ENCODE data around the gene KIFAP3. TPM values are rescaled to one million over a fixed set of nuclear protein-coding genes. Genes with fewer than 3 reads are reported as not detected.
"Not testable (repeated sequence)": the region's sequence is repeated elsewhere in the genome, so short reads cannot be mapped to it uniquely, and the experiment has no call there.

Gene KIFAP3
- total RNA-seq, 1 experiment from 2014 or later, result 20.0 TPM

GRCh38 chr1:170078610-170079189, 4.2 kb upstream of the KIFAP3 start:
- ATAC-seq (no peak), DNase-seq (ENCODE audit: low read depth, low spot score) (no peak)
- in situ Hi-C loops (cut with HindIII; ENCODE audit: low pct_unique_long_range_greater_than_20kb, low sequenced_read_pairs), result no loop called here
- H3K4me1 ChIP-seq (ENCODE audit: control insufficient read depth, insufficient read depth, low read length), result peaks cover 6% of the 10 kb centered on the region
- ChIA-PET POLR2A (no interaction called here), CTCF (no interaction called here)
- H3K9me3 ChIP-seq (ENCODE audit: control insufficient read depth, insufficient read depth, low read depth, low read length), result peaks cover 7% of the 10 kb centered on the region; the same call in 1 of the 2 replicates
- no peaks in the 10 kb centered on the region for H3K27me3 ChIP-seq (ENCODE audit: control insufficient read depth, insufficient read depth, low read length)
- no peak overlapping the region for H3K27ac ChIP-seq (ENCODE audit: low read length)
- no TSS peak for BruUV-seq (replicated peaks)
- H3K4me3 ChIP-seq (ENCODE audit: low read depth in 2 of 2, low read length in 2 of 2), result no peak overlapping the region
- TF ChIP-seq, protein P1, sequence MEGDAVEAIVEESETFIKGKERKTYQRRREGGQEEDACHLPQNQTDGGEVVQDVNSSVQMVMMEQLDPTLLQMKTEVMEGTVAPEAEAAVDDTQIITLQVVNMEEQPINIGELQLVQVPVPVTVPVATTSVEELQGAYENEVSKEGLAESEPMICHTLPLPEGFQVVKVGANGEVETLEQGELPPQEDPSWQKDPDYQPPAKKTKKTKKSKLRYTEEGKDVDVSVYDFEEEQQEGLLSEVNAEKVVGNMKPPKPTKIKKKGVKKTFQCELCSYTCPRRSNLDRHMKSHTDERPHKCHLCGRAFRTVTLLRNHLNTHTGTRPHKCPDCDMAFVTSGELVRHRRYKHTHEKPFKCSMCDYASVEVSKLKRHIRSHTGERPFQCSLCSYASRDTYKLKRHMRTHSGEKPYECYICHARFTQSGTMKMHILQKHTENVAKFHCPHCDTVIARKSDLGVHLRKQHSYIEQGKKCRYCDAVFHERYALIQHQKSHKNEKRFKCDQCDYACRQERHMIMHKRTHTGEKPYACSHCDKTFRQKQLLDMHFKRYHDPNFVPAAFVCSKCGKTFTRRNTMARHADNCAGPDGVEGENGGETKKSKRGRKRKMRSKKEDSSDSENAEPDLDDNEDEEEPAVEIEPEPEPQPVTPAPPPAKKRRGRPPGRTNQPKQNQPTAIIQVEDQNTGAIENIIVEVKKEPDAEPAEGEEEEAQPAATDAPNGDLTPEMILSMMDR (IDR thresholded peaks at IDR 0.05), result no peak
- TF ChIP-seq TCF7L2 (IDR thresholded peaks at IDR 0.05; ENCODE audit: low read depth, low read length) (no peak), POLR2AphosphoS5 (IDR thresholded peaks at IDR 0.05; ENCODE audit: low read depth, low read length) (no peak), SIN3A (IDR thresholded peaks at IDR 0.05; ENCODE audit: borderline replicate concordance, insufficient read depth, low read depth, low read length) (no peak)
- TF ChIP-seq, protein P2, sequence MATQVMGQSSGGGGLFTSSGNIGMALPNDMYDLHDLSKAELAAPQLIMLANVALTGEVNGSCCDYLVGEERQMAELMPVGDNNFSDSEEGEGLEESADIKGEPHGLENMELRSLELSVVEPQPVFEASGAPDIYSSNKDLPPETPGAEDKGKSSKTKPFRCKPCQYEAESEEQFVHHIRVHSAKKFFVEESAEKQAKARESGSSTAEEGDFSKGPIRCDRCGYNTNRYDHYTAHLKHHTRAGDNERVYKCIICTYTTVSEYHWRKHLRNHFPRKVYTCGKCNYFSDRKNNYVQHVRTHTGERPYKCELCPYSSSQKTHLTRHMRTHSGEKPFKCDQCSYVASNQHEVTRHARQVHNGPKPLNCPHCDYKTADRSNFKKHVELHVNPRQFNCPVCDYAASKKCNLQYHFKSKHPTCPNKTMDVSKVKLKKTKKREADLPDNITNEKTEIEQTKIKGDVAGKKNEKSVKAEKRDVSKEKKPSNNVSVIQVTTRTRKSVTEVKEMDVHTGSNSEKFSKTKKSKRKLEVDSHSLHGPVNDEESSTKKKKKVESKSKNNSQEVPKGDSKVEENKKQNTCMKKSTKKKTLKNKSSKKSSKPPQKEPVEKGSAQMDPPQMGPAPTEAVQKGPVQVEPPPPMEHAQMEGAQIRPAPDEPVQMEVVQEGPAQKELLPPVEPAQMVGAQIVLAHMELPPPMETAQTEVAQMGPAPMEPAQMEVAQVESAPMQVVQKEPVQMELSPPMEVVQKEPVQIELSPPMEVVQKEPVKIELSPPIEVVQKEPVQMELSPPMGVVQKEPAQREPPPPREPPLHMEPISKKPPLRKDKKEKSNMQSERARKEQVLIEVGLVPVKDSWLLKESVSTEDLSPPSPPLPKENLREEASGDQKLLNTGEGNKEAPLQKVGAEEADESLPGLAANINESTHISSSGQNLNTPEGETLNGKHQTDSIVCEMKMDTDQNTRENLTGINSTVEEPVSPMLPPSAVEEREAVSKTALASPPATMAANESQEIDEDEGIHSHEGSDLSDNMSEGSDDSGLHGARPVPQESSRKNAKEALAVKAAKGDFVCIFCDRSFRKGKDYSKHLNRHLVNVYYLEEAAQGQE (IDR thresholded peaks at IDR 0.05; ENCODE audit: insufficient read depth in 1 of 2, low read depth in 2 of 2, low read length in 1 of 2), result no peak
- no peaks in the 10 kb centered on the region; the same call in 1 of the 2 replicates for H3K36me3 ChIP-seq (ENCODE audit: control insufficient read depth, insufficient read depth, low read length)
- intact Hi-C loops (cut with micrococcal nuclease; ENCODE audit: unreplicated experiment), result loop anchor here (10.0 kb wide), 1 partner anchor 154 kb away; no protein-coding TSS in a partner anchor

- peaks cover 10% of the 10 kb centered on the region for H3K4me1 ChIP-seq (ENCODE audit: control insufficient read depth, insufficient read depth, low read length)
- in situ Hi-C loops (cut with HindIII; ENCODE audit: low pct_unique_long_range_greater_than_20kb, low sequenced_read_pairs), result no loop called here
- H3K36me3 ChIP-seq (ENCODE audit: control insufficient read depth, insufficient read depth, low read length), result no peaks in the 10 kb centered on the region; the same call in 1 of the 2 replicates
- no peaks in the 10 kb centered on the region for H3K27me3 ChIP-seq (ENCODE audit: control insufficient read depth, insufficient read depth, low read length)
- no peak overlapping the region for H3K4me3 ChIP-seq (ENCODE audit: low read depth in 2 of 2, low read length in 2 of 2)
- peaks cover 7% of the 10 kb centered on the region; the same call in 1 of the 2 replicates for H3K9me3 ChIP-seq (ENCODE audit: control insufficient read depth, insufficient read depth, low read depth, low read length)
- no peak for TF ChIP-seq POLR2AphosphoS5 (IDR thresholded peaks at IDR 0.05; ENCODE audit: low read depth, low read length)
- TF ChIP-seq SIN3A (IDR thresholded peaks at IDR 0.05; ENCODE audit: borderline replicate concordance, insufficient read depth, low read depth, low read length), result no peak
- TF ChIP-seq, protein P1 (IDR thresholded peaks at IDR 0.05), result no peak
- no peak for TF ChIP-seq TCF7L2 (IDR thresholded peaks at IDR 0.05; ENCODE audit: low read depth, low read length)
- TF ChIP-seq, protein P2 (IDR thresholded peaks at IDR 0.05; ENCODE audit: insufficient read depth in 1 of 2, low read depth in 2 of 2, low read length in 1 of 2), result no peak
- H3K27ac ChIP-seq (ENCODE audit: low read length), result no peak overlapping the region
- intact Hi-C loops (cut with micrococcal nuclease; ENCODE audit: unreplicated experiment), result loop anchor here (10.0 kb wide), 1 partner anchor 153 kb away; no protein-coding TSS in a partner anchor
- DNase-seq (ENCODE audit: low read depth, low spot score) (no peak), ATAC-seq (no peak)
- POLR2A ChIA-PET, result no interaction called here
- BruUV-seq (replicated peaks), result no TSS peak
- CTCF ChIA-PET, result no interaction called here
Measured at GRCh38 chr1:170077926-170078325, 3.4 kb upstream of the KIFAP3 start.

DNA sequence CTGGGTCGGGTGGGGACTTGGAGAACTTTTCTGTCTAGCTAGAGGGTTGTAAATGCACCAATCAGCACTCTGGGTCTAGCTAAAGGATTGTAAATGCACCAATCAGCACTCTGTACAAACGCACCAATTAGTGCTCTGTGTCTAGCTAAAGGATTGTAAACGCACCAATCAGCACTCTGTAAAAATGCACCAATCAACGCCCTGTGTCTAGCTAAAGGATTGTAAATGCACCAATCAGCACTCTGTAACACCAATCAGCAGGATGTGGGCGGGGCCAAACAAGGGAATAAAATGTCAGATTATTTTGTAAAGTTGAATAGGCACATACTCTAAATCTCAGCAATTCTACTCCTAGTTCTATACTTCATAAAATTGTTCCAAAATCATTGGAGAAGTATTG, 2.5 kb upstream of the KIFAP3 start:
- H3K4me1 ChIP-seq (ENCODE audit: control insufficient read depth, insufficient read depth, low read length); H3K27me3 ChIP-seq (ENCODE audit: control insufficient read depth, insufficient read depth, low read length); DNase-seq (ENCODE audit: low read depth, low spot score); CTCF ChIA-PET; in situ Hi-C loops (cut with HindIII; ENCODE audit: low pct_unique_long_range_greater_than_20kb, low sequenced_read_pairs); H3K9me3 ChIP-seq (ENCODE audit: control insufficient read depth, insufficient read depth, low read depth, low read length); H3K27ac ChIP-seq (ENCODE audit: low read length); H3K36me3 ChIP-seq (ENCODE audit: control insufficient read depth, insufficient read depth, low read length); POLR2A ChIA-PET; H3K4me3 ChIP-seq (ENCODE audit: low read depth in 2 of 2, low read length in 2 of 2); BruUV-seq (replicated peaks); ATAC-seq: not testable (repeated sequence)
- intact Hi-C loops (cut with micrococcal nuclease; ENCODE audit: unreplicated experiment), result loop anchor here (10.0 kb wide), 1 partner anchor 152 kb away; no protein-coding TSS in a partner anchor
